Middle frontal gyrus (tissue), 1 donor: ENCODE data around the gene HS6ST3.

ENCODE experiments used
- DNase-seq: peaks from one replicate; pipeline ENCODE4 v3.0.0-alpha.2; 2015; ENCODE audit warnings: low spot score; ENCODE audit errors: extremely low spot score

Gene HS6ST3

DNA sequence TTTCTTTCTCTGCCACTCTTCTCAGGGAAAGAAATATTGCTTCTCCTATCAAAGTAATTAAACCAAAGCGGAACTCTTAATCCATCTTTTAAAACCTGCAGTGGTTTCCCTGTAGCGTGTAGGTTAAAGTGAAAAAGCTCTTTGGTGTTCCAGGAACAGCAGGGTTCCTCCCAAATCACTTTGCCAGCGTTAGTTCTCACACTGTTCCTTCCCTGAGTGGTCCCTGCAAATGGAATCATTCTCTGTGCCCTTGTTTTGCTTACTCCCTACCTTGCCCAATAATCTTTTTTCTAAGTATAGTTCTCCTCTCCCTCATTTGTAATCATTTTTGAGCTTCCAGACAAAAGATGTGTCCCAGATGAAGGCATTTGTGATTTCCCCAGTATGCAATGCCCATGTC, 207.5 kb downstream of the HS6ST3 start:
- no peak for DNase-seq

DNA sequence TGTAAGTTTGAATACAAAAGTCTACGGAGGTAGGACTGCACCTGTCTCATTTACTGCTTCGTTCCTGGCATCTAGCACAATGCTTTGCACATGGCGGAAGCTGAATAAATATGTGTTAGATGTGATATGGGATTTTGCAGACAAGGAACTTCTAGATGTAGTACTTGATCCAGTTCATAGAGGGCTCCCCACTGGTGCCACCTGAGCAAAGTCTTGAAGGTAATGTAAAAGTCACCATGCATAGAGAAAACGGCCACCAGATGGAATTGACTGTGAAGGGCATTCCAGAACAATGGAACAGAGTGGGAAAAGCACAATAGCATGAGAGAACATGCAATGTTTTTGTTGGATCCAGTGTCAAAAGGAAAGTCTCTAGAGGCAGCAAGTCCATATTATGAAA, 209.3 kb downstream of the HS6ST3 start:
- no peak for DNase-seq

DNA sequence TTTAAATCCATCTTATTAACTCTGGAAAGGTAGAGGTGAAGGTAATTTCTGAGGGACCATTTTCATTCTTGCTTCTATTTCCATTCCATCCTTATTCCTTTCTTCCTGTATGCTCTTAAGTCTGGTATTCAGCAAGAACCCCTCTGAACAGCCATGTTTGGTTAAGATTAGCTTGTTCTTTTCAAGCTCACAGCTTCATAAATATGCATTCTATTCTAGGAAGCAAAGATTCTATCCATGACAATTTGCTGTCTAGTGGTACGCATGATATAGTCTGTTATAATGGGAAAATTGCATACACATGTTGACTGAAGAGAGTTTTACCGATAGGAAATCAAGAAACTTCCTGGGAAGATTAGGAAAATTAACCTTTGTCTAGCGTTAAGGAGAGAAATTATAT, 218.7 kb downstream of the HS6ST3 start:
- no peak for DNase-seq

DNA sequence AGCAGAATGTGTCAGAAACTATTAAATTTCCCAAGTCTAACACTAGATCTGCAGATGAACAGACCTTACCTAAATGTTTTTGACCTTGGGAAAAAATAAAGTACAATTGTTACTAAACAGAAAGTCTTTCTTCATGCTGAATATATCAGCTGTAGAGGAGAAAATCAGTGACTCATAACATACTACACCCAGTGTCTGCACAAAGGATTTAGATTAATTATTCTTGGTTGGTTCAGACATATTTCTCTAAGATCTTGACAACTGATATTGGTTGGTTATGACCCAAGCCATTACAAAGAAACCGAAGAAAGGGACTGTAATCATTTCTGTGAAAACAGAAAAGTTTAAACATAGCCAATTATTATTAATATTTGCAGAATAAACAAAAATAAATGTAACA, 225.1 kb downstream of the HS6ST3 start:
- no peak for DNase-seq

GRCh38 chr13:96338030-96338429, 248.1 kb downstream of the HS6ST3 start:
- no peak for DNase-seq

- DNase-seq, result no peak
Measured at GRCh38 chr13:96342286-96342685, 252.4 kb downstream of the HS6ST3 start.

GRCh38 chr13:96342852-96343465, 253.1 kb downstream of the HS6ST3 start:
- DNase-seq, result no peak

DNA sequence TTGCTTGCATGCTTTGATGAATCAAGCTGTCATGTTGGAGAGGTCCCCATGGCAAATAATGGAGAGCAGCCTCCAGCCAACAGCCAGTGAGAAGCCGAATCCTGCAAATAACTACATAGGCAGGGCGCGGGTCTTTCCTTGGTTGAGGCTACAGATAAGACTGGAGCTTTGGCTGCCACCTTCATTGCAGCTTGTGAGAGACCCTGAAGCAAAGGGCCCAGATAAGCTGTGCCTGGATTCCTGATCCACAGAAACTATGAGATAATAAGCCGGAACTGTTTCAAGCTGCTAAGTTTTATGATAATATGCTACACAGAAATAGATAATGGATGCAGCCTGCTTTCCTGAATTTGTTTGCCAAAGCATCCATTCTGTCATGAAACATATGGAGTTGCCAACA, 257.0 kb downstream of the HS6ST3 start:
- no peak for DNase-seq

- DNase-seq, result no peak
Measured at GRCh38 chr13:96373597-96373996, 283.7 kb downstream of the HS6ST3 start.

DNA sequence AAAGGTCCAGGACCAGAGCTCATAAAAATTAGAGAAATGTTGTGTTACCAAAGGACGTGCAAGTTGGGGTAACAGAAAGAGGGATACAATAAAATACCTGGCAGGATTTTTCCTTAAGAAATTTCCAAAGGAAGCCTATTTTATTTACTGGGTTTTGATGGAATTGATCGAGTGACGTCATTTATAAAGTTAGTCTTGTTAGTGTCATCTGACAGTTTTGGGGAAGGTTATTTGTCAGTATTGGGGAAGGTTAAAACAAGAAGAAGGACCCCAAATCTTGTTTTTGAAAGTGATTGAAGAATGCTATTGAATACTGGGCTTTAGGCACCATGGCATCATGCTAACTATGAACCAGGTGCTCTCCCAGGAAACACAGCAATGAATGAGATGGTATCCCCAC, 287.9 kb downstream of the HS6ST3 start:
- DNase-seq, result no peak

DNA sequence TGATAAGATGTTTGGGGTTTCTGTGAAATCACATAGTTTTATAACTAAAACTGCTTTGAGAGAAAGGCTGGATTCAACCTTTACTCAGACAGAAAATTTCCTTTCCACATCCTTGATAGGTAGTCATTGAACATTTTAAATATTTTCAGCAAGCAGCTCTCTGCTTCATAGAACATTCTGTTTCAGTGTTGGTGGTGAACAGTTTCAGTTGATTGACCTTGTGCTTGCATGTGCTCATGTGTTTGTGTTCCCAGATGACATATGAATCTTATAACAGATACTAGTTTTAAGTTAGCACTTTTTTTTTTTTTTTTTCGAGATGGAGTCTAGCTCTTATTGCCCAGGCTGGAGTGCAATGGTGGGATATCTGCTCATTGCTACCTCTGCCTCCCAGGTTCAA, 290.1 kb downstream of the HS6ST3 start:
- DNase-seq, result no peak

DNA sequence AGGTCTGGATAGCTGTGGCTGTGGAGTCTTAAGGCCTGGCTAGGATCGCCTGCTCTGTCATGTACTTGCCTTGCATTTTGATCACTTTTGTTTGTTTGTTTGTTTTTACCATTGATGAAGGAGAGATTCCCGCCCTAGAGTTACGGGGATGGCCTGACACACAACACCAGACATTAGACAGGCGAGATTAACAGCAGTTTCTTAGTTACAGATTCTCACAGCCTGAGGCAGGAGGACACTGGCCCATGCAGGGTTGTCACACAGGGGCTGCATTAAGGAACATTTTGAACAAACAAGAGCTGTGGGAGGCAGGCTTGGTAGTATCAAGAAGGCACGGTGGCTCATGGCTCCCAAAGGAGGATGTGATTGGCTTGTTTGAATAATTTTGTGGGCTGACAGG, 291.8 kb downstream of the HS6ST3 start:
- no peak for DNase-seq

- no peak for DNase-seq
Measured at GRCh38 chr13:96388598-96388997, 298.7 kb downstream of the HS6ST3 start.

- no peak for DNase-seq
Measured at GRCh38 chr13:96391606-96392005, 301.7 kb downstream of the HS6ST3 start.

DNA sequence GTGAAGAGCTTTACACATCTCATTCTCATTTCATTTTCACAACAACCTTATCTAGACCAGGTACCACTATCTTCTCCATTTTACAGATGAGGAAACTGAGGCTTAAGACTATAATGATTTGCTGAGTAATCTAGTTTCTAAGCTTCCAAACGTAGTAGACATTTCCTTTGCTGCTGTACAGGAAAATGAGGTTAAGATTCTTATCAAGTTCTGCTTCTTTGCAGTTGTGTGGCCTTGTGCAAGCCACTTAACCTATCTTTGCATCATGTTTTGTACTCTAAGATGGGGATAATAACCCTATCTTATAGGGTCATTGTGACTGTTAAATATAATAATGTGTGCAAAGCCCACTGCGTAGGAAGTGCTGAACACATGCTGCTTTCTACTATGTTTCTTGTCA, 307.9 kb downstream of the HS6ST3 start:
- no peak for DNase-seq

- DNase-seq, result no peak
Measured at GRCh38 chr13:96398486-96398885, 308.6 kb downstream of the HS6ST3 start.

DNA sequence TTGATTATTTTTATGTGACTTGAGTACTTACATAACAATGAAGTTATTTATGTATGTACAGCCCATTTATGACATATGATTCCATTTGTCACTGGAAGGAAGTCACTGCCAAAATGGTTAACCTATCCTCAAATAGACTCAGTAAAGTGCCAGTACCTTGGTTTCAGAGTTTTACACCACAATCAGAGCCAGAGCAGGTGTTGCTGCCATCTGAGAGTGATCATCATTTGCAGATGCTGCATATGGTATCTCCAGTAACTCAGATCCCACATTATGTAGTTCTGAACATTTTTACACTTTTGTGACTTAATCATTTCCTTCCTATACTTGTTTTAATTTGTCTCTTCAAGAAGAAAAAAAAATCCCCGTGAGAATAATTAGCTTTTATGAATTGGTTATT, 313.3 kb downstream of the HS6ST3 start:
- no peak for DNase-seq

- no peak for DNase-seq
Measured at GRCh38 chr13:96403651-96404050, 313.7 kb downstream of the HS6ST3 start.

GRCh38 chr13:96415831-96416385, 326.0 kb downstream of the HS6ST3 start:
- no peak for DNase-seq

DNA sequence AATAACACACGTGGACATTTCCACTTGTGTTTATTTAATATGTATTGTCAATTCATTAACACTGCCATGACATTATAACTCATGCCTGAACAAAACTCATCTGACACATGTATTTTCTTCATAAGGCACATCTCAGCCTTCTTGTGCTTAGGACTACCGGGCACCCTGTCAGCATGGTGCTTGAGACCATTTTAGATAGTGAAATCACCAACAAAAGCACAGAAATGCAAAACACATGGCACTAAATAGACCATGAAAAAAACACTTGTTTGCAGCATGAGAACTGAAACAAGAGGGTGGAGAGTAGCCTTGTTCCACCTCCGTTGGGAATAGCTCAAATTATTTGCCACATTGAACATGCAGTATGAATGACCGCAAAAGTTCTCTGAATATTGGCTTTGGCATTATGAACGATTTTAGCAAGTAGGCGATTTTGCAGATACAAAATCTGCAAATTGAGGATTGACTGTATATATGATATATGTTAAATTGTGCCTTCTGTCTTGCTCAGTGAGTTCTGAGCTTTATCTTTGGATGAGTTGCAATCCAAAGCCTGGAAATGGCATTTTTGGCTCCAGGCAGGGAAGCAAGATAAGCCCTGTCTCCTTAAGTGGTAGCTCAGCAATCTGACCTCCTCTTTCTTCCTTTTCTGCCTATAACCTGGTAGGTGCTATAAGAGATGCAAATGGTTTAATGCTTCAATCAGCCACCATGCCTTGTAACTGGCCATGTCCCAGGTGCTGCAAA, 328.2 kb downstream of the HS6ST3 start:
- no peak for DNase-seq

- no peak for DNase-seq
Measured at GRCh38 chr13:96421314-96421713, 331.4 kb downstream of the HS6ST3 start.

- DNase-seq, result no peak
Measured at GRCh38 chr13:96422002-96422401, 332.1 kb downstream of the HS6ST3 start.

GRCh38 chr13:96426167-96426566, 336.3 kb downstream of the HS6ST3 start:
- no peak for DNase-seq
